Spinal cord (tissue), 10 donors: ENCODE measurements around the gene HRAS. TPM values are rescaled to one million over a fixed set of nuclear protein-coding genes. Genes with fewer than 3 reads are reported as not detected.

Experiments used
- DNase-seq, 6 donors: peaks; one replicate each; pipeline versions ENCODE4 v3.0.0 to v3.0.0-alpha.2; 2013 to 2015; ENCODE audit warnings: low spot score in 6 of 6, low read depth in 4 of 6
- H3K27ac ChIP-seq: one replicate; pipeline ENCODE4 v1.5.1; 2013; ENCODE audit warnings: low read depth, low read length, control low read depth
- H3K27me3 ChIP-seq: one replicate; pipeline ENCODE4 v1.6.1; 2013; ENCODE audit warnings: low read length; ENCODE audit not compliant: control insufficient read depth, insufficient read depth
- H3K36me3 ChIP-seq: one replicate; pipeline ENCODE4 v1.6.1; 2013; ENCODE audit warnings: low read length; ENCODE audit not compliant: control insufficient read depth, insufficient read depth
- H3K4me1 ChIP-seq: one replicate; pipeline ENCODE4 v1.6.1; 2013; ENCODE audit warnings: low read length; ENCODE audit not compliant: control insufficient read depth, insufficient read depth
- H3K4me3 ChIP-seq: one replicate; pipeline ENCODE4 v1.5.1; 2013; ENCODE audit warnings: low read depth, low read length, control low read depth
- H3K9me3 ChIP-seq: one replicate; pipeline ENCODE4 v1.6.1; 2013; ENCODE audit warnings: low read length; ENCODE audit not compliant: control insufficient read depth, insufficient read depth
- WGBS: methylation state at CpG from one replicate; pipeline ENCODE4 v1.1.5; 2013; ENCODE audit warnings: missing lambda C conversion rate; ENCODE audit not compliant: insufficient coverage; 5-methylcytosine and 5-hydroxymethylcytosine counted together
- polyA plus RNA-seq, 2 donors: library from polyadenylated mRNA; unstranded; fragments of 120-200 nt; gene quantifications; one replicate each; pipeline ENCODE4 v1.2.1, GENCODE V29; 2013; ENCODE audit not compliant: insufficient read length in 2 of 2
- total RNA-seq, 2 donors: library from RNA; depleted of rRNA in 1 of 2; stranded (reverse); fragments of 120-200 nt in 1 of 2; fragments of >200 nt in 1 of 2; gene quantifications; one replicate each; pipeline versions ENCODE4 v1.2.3 to v1.2.4, GENCODE V29; 2013 to 2014
- donor health status: healthy.

The HRAS gene
- total and polyA plus RNA-seq, 4 donors = 31.7 to 147 (median 99.3) TPM

DNA sequence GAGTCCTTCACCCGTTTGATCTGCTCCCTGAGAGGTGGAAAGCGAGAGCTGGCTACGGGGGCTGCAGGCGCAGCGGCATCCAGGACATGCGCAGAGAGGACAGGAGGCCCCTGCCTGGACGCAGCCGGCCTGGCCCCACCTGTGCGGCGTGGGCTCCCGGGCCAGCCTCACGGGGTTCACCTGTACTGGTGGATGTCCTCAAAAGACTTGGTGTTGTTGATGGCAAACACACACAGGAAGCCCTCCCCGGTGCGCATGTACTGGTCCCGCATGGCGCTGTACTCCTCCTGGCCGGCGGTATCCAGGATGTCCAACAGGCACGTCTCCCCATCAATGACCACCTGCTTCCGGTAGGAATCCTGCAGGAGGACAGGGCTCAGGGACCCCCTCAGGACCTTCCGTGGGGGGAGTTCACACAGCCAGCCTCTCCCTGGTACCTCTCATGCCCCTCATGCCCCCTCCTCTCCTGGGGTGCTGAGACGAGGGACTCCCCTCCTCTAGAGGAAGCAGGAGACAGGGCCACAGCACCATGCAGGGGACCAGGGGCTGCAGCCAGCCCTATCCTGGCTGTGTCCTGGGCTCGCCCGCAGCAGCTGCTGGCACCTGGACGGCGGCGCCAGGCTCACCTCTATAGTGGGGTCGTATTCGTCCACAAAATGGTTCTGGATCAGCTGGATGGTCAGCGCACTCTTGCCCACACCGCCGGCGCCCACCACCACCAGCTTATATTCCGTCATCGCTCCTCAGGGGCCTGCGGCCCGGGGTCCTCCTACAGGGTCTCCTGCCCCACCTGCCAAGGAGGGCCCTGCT is 1.6 kb downstream of the HRAS start:
- no peaks in the 10 kb centered on the region for H3K9me3 ChIP-seq
- peaks cover 48% of the 10 kb centered on the region for H3K4me1 ChIP-seq
- WGBS = 94% methylated on average over 37 of the region's 37 CpGs
- H3K4me3 ChIP-seq = peak overlapping the region; percentile 71
- no peak overlapping the region for H3K27ac ChIP-seq
- peaks cover 61% of the 10 kb centered on the region for H3K36me3 ChIP-seq
- peaks cover 22% of the 10 kb centered on the region for H3K27me3 ChIP-seq
- no peak for DNase-seq

- no peak overlapping the region for H3K27ac ChIP-seq
- WGBS = 96% methylated on average over 29 of the region's 33 CpGs
Observed at GRCh38 chr11:532986-533585, 2.3 kb downstream of the HRAS start.

GRCh38 chr11:532527-532985 is 2.8 kb downstream of the HRAS start:
- 91% methylated on average over 22 of the region's 23 CpGs for WGBS
- peaks cover 62% of the 10 kb centered on the region for H3K36me3 ChIP-seq
- no peak overlapping the region for H3K27ac ChIP-seq
- no peaks in the 10 kb centered on the region for H3K9me3 ChIP-seq
- no peak overlapping the region for H3K4me3 ChIP-seq
- peaks cover 36% of the 10 kb centered on the region for H3K4me1 ChIP-seq
- H3K27me3 ChIP-seq = peaks cover 14% of the 10 kb centered on the region
- DNase-seq = peak in 1 of 6 donors; percentile 1

More at GRCh38 chr11:532986-533585, 2.3 kb downstream of the HRAS start:
- Histone ChIP-seq H3K36me3 (peaks cover 62% of the 10 kb centered on the region), H3K27me3 (peaks cover 20% of the 10 kb centered on the region), H3K9me3 (no peaks in the 10 kb centered on the region), H3K4me1 (peaks cover 41% of the 10 kb centered on the region), H3K4me3 (no peak overlapping the region)
- DNase-seq = peak in 1 of 6 donors; percentile 3

DNA sequence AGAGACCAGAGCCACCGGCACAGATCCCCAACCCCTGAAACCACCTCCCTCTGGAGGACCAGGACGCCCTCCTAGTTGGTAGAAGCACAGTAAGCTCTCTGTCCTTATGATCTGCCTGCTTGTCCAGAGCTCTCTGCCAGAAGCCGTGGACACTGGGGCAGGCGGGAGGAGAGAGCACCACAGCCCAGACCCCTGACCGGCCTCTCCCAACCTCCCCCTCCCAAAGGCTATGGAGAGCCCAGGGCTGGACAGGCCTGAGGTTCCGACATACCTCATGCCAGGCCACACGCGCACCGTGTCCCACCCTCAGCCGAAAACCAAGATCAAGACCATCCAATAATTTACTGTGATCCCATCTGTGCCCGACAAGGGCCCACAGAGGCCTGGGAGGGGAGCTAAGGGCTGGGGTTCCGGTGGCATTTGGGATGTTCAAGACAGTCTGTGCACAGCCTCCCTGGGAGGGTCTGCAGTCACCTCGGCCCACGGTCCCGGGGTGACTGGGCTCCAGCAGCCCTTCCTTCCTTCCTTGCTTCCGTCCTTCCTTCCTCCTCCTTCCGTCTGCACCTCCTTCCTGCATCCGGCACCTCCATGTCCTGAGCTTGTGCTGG is 3.4 kb downstream of the HRAS start:
- peaks cover 62% of the 10 kb centered on the region for H3K36me3 ChIP-seq
- H3K27ac ChIP-seq = no peak overlapping the region
- no peak for DNase-seq
- WGBS = 90% methylated on average over 11 of the region's 18 CpGs
- H3K4me3 ChIP-seq = no peak overlapping the region
- no peaks in the 10 kb centered on the region for H3K9me3 ChIP-seq
- peaks cover 9% of the 10 kb centered on the region for H3K27me3 ChIP-seq
- H3K4me1 ChIP-seq = peaks cover 30% of the 10 kb centered on the region

DNA sequence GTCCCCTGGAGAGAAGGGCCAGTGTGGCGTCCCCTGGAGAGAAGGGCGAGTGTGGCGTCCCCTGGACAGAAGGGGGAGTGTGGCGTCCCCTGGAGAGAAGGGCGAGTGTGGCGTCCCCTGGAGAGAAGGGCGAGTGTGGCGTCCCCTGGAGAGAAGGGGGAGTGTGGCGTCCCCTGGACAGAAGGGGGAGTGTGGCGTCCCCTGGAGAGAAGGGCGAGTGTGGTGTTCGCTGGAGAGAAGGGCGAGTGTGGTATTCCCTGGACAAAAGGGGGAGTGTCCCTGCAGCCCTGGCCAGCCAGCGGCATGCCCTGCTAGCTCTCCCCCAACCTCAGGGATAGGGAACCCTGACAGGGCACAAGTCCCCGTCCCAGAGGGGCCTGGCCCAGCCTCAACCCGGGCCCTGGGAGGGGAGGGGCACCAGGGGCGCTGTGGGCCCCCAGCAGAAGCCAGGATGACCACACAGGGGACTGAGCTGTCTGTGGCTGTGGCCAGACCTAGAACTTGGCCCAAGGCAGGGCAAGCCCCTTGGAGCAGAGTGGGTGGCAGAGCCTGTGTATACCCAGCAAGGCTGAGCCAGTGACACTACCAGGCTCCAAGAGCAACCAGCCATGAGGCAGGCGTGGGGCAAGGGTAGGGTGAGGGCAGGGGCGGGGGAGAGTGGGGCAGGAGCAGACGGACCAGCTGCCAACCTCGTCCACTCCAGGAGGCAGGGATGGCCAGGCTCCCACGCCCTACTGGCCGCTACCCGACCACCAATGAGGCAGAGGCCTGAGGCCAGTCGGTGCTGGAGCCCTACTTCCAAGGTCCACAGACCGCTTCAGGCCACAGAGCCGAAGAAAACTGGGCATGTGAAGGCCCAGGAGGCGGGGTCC is 4.2 kb downstream of the HRAS start:
- peaks cover 62% of the 10 kb centered on the region for H3K36me3 ChIP-seq
- no peaks in the 10 kb centered on the region for H3K9me3 ChIP-seq
- H3K27ac ChIP-seq = no peak overlapping the region
- WGBS = 87% methylated on average over 26 of the region's 28 CpGs
- H3K27me3 ChIP-seq = peaks cover under 1% of the 10 kb centered on the region
- peak in 1 of 6 donors; percentile 2 for DNase-seq
- H3K4me3 ChIP-seq = no peak overlapping the region
- H3K4me1 ChIP-seq = peaks cover 22% of the 10 kb centered on the region

- peak in 1 of 6 donors; percentile 1 for DNase-seq
- peaks cover 19% of the 10 kb centered on the region for H3K4me1 ChIP-seq
- no peaks in the 10 kb centered on the region for H3K9me3 ChIP-seq
- no peak overlapping the region for H3K4me3 ChIP-seq
- no peak overlapping the region for H3K27ac ChIP-seq
- H3K27me3 ChIP-seq = no peaks in the 10 kb centered on the region
- 81% methylated on average over 18 of the region's 18 CpGs for WGBS
- H3K36me3 ChIP-seq = peaks cover 62% of the 10 kb centered on the region
Observed at GRCh38 chr11:529728-530411, 5.5 kb downstream of the HRAS start.

- H3K4me3 ChIP-seq = no peak overlapping the region
- no peak overlapping the region for H3K27ac ChIP-seq
- H3K36me3 ChIP-seq = peaks cover 57% of the 10 kb centered on the region
- DNase-seq = peak in 1 of 6 donors; percentile 1
- no peaks in the 10 kb centered on the region for H3K9me3 ChIP-seq
- peaks cover 12% of the 10 kb centered on the region for H3K4me1 ChIP-seq
- 61% methylated on average over 29 of the region's 29 CpGs for WGBS
- H3K27me3 ChIP-seq = no peaks in the 10 kb centered on the region
Observed at GRCh38 chr11:528815-529727, 6.3 kb downstream of the HRAS start.

- Histone ChIP-seq H3K27ac (no peak overlapping the region), H3K9me3 (no peaks in the 10 kb centered on the region), H3K4me3 (no peak overlapping the region), H3K27me3 (no peaks in the 10 kb centered on the region), H3K36me3 (peaks cover 49% of the 10 kb centered on the region), H3K4me1 (peaks cover 4% of the 10 kb centered on the region)
- peak in 1 of 6 donors; percentile 1 for DNase-seq
- 85% methylated on average over 22 of the region's 30 CpGs for WGBS
Observed at GRCh38 chr11:528166-528814, 7.1 kb downstream of the HRAS start.
